GM21526 (cell line): ENCODE results near the gene SMPX.

ENCODE experiments used
- ATAC-seq: cut with Tn5 transposase; IDR thresholded peaks from one replicate; pipeline ENCODE4 v1.9.1; 2021; ENCODE audit warnings: moderate library complexity; ENCODE audit not compliant: unreplicated experiment, low FRiP score

The SMPX gene

GRCh38 chrX:21659320-21659719, 98.6 kb downstream of the SMPX start:
- ATAC-seq: no peak

GRCh38 chrX:21658746-21659145, 99.2 kb downstream of the SMPX start:
- ATAC-seq: no peak

GRCh38 chrX:21658152-21658737, 99.7 kb downstream of the SMPX start, which contains the start of gene KLHL34:
KLHL34 (minus strand) TSS chrX:21658330; CDS start chrX:21657788, 542 bp downstream.
- no peak for ATAC-seq

- no peak for ATAC-seq
Observed at GRCh38 chrX:21657318-21658151, 100.4 kb downstream of the SMPX start.

GRCh38 chrX:21656587-21657317, 101.2 kb downstream of the SMPX start:
- no peak for ATAC-seq
